Pancreas (tissue), 10 donors: ENCODE results near the gene SUCO. TPM values are rescaled to one million over a fixed set of nuclear protein-coding genes. Genes with fewer than 3 reads are reported as not detected.

Experiments used
- ATAC-seq, 4 donors: fragments of 200-7000 bp; cut with Tn5 transposase; one replicate each; pipeline versions ENCODE4 v1.8.0 to v1.9.1; 2020; ENCODE audit warnings: mild to moderate bottlenecking in 4 of 4, moderate library complexity in 4 of 4
- DNase-seq, 6 donors: peaks; one replicate each; pipeline ENCODE4 v3.0.0-alpha.2; 2020
- FAIRE-seq: peaks from 2 replicates; lab custom pipeline; 2012; peaks lifted over from hg19 to GRCh38; lab: Jason Lieb, UNC
- H3K27ac ChIP-seq, 4 donors: fragments of 200-600 bp; sonication (generic); 1 replicate in 3 of 4; 2 replicates in 1 of 4; pipeline versions ENCODE4 v1.5.0 to v1.8.0; 2020
- H3K27me3 ChIP-seq, 4 donors: fragments of 200-600 bp; one replicate each; pipeline ENCODE4 v1.8.0; 2021
- H3K36me3 ChIP-seq, 3 donors: fragments of 200-600 bp; sonication (generic) in 1 of 3; one replicate each; pipeline versions ENCODE4 v1.5.0 to v1.8.0; 2020 to 2021
- H3K4me1 ChIP-seq, 3 donors: fragments of 200-600 bp; one replicate each; pipeline ENCODE4 v1.8.0; 2021
- H3K4me3 ChIP-seq, 4 donors: fragments of 200-600 bp; sonication (generic) in 2 of 4; one replicate each; pipeline versions ENCODE4 v1.5.0 to v1.8.0; 2020 to 2021
- H3K9me3 ChIP-seq, 4 donors: fragments of 200-600 bp; one replicate each; pipeline ENCODE4 v1.8.0; 2021
- WGBS, 2 donors: extraction: QIAGEN DNeasy Blood & Tissue Kit; methylation state at CpG; one replicate each; pipeline ENCODE4 v1.1.7; 2013; 5-methylcytosine and 5-hydroxymethylcytosine counted together
- intact Hi-C, 3 donors: fragments of 100-400 bp; cut with DNase I; formaldehyde crosslinking; loops; one replicate each; pipeline versions ENCODE4 v1.11.1 to v1.14.2; 2022
- polyA plus RNA-seq, 2 donors: library from polyadenylated mRNA; stranded (reverse); fragments of 200-250 nt; gene quantifications; one replicate each; pipeline ENCODE4 v1.2.3, GENCODE V29; 2013
- total RNA-seq, 6 donors: library from RNA; stranded (reverse); fragmentation: NEBNext Ultra II Directional in 4 of 6; extraction: Animal tissue kit (Norgen Biotek cat#: 25700) in 4 of 6; gene quantifications; one replicate each; pipeline versions ENCODE4 v1.2.1 to v1.2.4, GENCODE V29; 2021 to 2023
- TF ChIP-seq, protein P1 (sequence below), 4 donors: fragments of 200-600 bp; sonication (generic) in 3 of 4; IDR thresholded peaks; one replicate each; pipeline versions ENCODE4 v1.5.0 to v1.8.0; 2021; ENCODE audit warnings: antibody characterized with exemption in 4 of 4
- donor health status: healthy with polysubstance abuse.
- donor health status: DM: no; HTN: no; CAD: no; lungs with moderate emphysema.
- donor health status: DM: no; HTN: no; CAD: no.
- donor health status: control.
- donor health status: control.
- donor health status: Bipolar disorder and iron deficiency.
- donor health status: DM: yes; HTN: yes; CAD: no.
- donor health status: DM: no; HTN: no; CAD: no.
- donor health status: DM: no; HTN: no; CAD: no.
- donor health status: DM: yes; HTN: yes; CAD: no.

SUCO gene
- total and polyA plus RNA-seq, 8 donors = 16.6 to 79.8 (median 31.5) TPM

DNA sequence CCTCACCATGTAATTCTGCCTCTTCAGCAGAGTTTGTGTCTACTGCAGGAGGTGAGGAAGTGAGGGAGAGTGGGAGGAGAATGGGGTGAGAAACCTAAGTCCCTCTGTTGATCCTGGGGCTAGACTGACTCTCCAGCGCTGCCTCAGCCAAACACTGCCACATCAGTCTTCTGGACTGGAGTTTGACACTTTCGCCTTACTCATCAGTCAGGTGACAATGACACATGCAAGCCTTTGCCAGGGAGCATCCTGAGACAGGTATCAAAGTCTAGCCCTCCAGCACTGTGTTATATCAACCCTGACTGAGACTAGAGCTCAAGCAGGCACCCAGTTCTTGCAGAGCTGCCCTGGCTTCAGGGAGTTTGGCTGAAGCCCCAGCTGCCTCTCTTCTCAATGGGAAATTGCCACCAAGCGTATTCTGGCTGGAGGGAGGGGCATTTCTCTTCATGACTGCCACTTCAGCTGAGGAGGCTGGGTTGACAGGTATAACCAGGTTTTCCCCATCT, 33.3 kb upstream of the SUCO start:
- H3K4me1 ChIP-seq = peaks cover 6 to 28% (median 8%) of the 10 kb centered on the region in 3 donors
- H3K4me3 ChIP-seq = no peak overlapping the region
- no peak for FAIRE-seq
- DNase-seq = peak in 4 of 6 donors; percentile 45 to 64 (median 46)
- no peaks in the 10 kb centered on the region for H3K36me3 ChIP-seq
- WGBS, 2 donors = 50 to 65% methylated on average over 3 of the region's 3 CpGs
- intact Hi-C loops = no loop called here
- H3K27me3 ChIP-seq = no peaks in the 10 kb centered on the region
- H3K27ac ChIP-seq = peak overlapping the region in 2 of 4 donors; percentile 48 to 55
- ATAC-seq = peak; percentile 74 to 87 (median 78)
- TF ChIP-seq, protein P1, sequence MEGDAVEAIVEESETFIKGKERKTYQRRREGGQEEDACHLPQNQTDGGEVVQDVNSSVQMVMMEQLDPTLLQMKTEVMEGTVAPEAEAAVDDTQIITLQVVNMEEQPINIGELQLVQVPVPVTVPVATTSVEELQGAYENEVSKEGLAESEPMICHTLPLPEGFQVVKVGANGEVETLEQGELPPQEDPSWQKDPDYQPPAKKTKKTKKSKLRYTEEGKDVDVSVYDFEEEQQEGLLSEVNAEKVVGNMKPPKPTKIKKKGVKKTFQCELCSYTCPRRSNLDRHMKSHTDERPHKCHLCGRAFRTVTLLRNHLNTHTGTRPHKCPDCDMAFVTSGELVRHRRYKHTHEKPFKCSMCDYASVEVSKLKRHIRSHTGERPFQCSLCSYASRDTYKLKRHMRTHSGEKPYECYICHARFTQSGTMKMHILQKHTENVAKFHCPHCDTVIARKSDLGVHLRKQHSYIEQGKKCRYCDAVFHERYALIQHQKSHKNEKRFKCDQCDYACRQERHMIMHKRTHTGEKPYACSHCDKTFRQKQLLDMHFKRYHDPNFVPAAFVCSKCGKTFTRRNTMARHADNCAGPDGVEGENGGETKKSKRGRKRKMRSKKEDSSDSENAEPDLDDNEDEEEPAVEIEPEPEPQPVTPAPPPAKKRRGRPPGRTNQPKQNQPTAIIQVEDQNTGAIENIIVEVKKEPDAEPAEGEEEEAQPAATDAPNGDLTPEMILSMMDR (IDR thresholded peaks at IDR 0.05) = no peak
- no peaks in the 10 kb centered on the region for H3K9me3 ChIP-seq

DNA sequence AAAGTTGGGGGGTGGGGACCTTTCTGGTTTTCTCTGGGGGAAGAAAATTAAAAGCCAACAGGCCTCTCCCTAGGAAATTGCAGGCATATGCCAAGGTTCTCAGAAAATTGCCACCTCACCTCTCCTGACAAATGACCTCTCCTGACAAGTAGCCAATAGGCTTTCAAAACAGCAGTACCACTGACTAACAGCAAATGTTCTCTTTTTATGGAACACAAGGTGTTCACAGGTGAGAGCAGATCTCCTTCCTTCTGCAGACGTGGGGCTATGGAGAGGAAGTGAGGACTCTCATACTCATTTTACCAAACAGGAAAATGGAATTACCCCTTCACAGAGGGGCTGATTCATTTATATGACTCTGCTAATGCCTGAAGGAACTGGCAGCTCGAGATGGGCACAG, 32.7 kb upstream of the SUCO start:
- DNase-seq (no peak), FAIRE-seq (no peak), ATAC-seq (peak; percentile 46 to 77 (median 65))
- no peak overlapping the region for H3K4me3 ChIP-seq
- no peaks in the 10 kb centered on the region for H3K9me3 ChIP-seq
- H3K4me1 ChIP-seq = peaks cover 6 to 28% (median 8%) of the 10 kb centered on the region in 3 donors
- H3K27ac ChIP-seq = peak overlapping the region in 2 of 4 donors; percentile 48 to 55
- intact Hi-C loops = no loop called here
- TF ChIP-seq, protein P1 (IDR thresholded peaks at IDR 0.05) = no peak
- H3K27me3 ChIP-seq = no peaks in the 10 kb centered on the region
- H3K36me3 ChIP-seq = no peaks in the 10 kb centered on the region
- 70 to 75% methylated on average over 2 of the region's 2 CpGs for whole genome bisulfite sequencing, 2 donors

DNA sequence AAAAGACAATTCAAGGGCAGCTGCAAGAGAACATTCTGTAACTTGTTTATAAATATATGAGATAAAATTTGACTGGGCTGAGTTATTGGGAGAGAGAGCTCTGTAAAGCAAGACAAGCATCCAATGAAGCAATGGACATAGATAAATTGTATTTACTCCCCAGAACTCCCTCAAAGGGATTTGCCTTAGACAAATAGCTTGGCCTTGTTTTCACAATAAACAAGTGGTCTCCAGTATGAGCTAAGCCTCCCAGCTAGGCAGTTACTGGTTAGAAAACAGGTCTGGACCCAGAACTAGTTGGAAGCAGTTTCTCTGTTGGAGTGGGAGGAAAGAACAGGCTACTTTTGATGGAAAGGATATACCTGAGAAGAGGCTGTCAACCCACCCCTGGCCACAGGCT, 25.2 kb upstream of the SUCO start:
- ATAC-seq = no peak
- no peak for FAIRE-seq
- H3K9me3 ChIP-seq = no peaks in the 10 kb centered on the region
- H3K4me3 ChIP-seq = no peak overlapping the region
- H3K36me3 ChIP-seq = no peaks in the 10 kb centered on the region
- H3K27me3 ChIP-seq = no peaks in the 10 kb centered on the region
- no peak for DNase-seq
- no peak overlapping the region for H3K27ac ChIP-seq
- intact Hi-C loops = no loop called here
- H3K4me1 ChIP-seq = peaks cover 0 to 2% (median 0%) of the 10 kb centered on the region in 3 donors
- TF ChIP-seq, protein P1 (IDR thresholded peaks at IDR 0.05) = no peak

DNA sequence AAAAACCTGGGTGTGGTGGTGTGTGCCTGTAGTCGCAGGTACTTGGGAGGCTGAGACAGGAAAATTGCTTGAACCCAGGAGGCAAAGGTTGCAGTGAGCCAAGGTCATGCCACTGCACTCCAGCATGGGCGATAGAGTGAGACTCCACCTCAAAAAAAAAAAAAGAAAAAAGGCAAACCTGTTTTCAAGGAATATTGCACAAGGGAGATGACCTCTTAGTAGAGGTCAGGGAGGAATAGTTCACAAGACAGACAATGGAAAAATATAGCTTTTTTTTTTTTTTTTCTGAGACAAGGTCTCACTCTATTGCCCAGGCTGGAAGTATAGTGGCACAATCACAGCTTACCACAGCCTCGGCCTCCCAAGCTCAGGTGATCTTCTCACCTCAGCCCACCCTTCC, 22.5 kb upstream of the SUCO start:
- ATAC-seq (no peak), FAIRE-seq (no peak), DNase-seq (no peak)
- H3K4me1 ChIP-seq = peaks cover 0 to 5% (median 0%) of the 10 kb centered on the region in 3 donors
- H3K27me3 ChIP-seq = no peaks in the 10 kb centered on the region
- no peak overlapping the region for H3K27ac ChIP-seq
- H3K4me3 ChIP-seq = no peak overlapping the region
- H3K9me3 ChIP-seq = no peaks in the 10 kb centered on the region
- WGBS, 2 donors = 84 to 85% methylated on average over 2 to 3 of the region's 3 CpGs
- H3K36me3 ChIP-seq = no peaks in the 10 kb centered on the region
- TF ChIP-seq, protein P1 (IDR thresholded peaks at IDR 0.05) = no peak
- intact Hi-C loops = no loop called here

DNA sequence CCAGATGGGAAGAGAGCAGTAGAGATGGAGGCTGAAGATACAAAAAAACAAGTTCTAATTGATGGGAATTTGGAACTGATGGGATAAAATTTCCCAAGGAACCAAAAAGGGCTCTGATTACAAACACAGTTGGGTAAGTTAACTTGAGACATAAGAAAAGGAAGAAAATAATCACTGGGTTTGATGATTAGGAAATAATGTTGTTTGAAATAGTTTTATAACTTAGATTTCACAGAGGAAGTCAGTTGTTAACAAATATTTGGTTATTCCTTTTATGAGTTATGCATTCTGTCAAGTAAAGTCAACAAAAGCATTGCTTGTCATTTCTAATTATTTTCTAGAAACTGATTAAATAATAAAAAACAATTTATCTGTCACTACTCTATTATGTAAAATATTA, 20.4 kb upstream of the SUCO start:
- DNase-seq (no peak), ATAC-seq (no peak), FAIRE-seq (no peak)
- H3K27me3 ChIP-seq = no peaks in the 10 kb centered on the region
- intact Hi-C loops = no loop called here
- H3K4me1 ChIP-seq = peaks cover 0 to 5% (median 0%) of the 10 kb centered on the region in 3 donors
- no peaks in the 10 kb centered on the region for H3K36me3 ChIP-seq
- TF ChIP-seq, protein P1 (IDR thresholded peaks at IDR 0.05) = no peak
- H3K9me3 ChIP-seq = no peaks in the 10 kb centered on the region
- H3K27ac ChIP-seq = no peak overlapping the region
- no peak overlapping the region for H3K4me3 ChIP-seq
